TTC549 (cell line): ENCODE results near the gene GLI1.
"Not testable (repeated sequence)": the region's sequence is repeated elsewhere in the genome, so short reads cannot be mapped to it uniquely, and the experiment has no call there.

Source experiments
- FAIRE-seq: peaks from 2 replicates; lab custom pipeline; 2012; peaks lifted over from hg19 to GRCh38; lab: Jason Lieb, UNC

GLI1 gene

GRCh38 chr12:57498132-57498502 is 38.5 kb downstream of the GLI1 start:
- FAIRE-seq = no peak

- FAIRE-seq = no peak
Measured at GRCh38 chr12:57498571-57498970, 39.0 kb downstream of the GLI1 start.

DNA sequence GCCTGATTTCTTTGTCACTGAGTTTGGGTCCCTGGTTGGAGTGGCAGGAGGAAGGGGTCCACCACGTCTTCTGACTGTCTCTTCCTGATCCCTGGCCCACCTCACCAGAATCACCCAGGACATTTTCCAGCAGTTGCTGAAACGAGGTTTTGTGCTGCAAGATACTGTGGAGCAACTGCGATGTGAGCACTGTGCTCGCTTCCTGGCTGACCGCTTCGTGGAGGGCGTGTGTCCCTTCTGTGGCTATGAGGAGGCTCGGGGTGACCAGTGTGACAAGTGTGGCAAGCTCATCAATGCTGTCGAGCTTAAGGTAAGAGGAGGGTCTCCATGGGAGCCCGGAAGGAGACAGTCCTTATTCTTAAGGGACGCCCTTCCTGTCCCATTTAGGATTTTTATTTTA is 40.6 kb downstream of the GLI1 start:
- FAIRE-seq = no peak

DNA sequence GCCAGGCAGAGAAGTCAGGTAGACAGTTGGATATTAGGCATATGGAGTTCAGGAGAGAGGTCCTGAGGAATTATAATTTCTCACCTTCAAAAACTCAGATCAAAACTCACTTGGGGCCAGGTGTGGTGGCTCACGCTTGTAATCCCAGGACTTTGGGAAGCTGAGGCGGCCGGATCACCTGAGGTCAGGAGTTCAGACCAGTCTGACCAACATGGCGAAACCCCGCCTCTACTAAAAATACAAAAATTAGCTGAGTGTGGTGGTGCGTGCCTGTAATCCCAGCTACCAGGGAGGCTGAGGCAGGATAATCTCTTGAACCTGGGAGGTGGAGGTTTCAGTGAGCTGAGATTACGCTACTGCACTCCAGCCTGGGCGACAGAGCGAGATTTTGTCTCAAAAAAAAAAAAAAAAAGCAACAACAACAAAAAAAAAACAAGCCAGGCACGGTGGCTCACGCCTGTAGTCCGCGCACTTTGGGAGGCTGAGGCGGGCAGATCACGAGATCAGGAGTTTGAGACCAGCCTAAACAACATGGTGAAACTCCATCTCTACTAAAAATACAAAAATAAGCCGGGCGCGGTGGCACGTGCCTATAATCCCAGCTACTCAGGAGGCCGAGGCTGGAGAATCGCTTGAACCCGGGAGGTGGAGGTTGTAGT is 42.9 kb downstream of the GLI1 start:
- not testable (repeated sequence) for FAIRE-seq

- FAIRE-seq = not testable (repeated sequence)
Measured at GRCh38 chr12:57506541-57506940, 47.0 kb downstream of the GLI1 start.

DNA sequence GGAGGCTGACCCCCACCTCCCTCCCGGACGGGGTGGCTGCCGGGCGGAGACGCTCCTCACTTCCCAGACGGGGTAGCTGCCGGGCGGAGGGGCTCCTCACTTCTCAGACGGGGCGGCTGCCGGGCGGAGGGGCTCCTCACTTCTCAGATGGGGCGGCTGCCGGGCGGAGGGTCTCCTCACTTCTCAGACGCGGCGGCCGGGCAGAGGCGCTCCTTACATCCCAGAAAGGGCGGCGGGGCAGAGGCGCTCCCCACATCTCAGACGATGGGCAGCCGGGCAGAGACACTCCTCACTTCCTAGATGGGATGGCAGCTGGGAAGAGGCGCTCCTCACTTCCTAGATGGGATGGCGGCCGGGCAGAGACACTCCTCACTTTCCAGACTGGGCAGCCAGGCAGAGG is 48.2 kb downstream of the GLI1 start:
- FAIRE-seq = not testable (repeated sequence)

DNA sequence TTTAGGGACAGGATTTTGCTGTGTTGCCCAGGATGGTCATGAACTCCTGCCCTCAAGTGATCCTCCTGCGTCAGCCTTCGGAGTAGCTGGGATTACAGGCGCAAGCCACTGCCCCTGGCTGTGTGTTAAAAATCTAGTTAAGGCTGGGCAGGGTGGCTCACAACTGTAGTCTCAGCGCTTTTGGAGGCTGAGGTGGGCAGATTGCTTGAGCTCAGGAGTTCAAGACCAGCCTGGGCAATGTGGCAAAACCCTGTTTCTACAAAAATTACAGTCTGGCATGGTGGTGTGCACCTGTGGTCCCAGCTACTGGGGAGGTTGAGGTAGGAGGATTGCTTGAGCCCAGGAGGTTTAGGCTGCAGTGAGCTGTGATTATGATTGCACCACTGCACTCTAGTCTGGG is 51.6 kb downstream of the GLI1 start:
- FAIRE-seq = no peak

DNA sequence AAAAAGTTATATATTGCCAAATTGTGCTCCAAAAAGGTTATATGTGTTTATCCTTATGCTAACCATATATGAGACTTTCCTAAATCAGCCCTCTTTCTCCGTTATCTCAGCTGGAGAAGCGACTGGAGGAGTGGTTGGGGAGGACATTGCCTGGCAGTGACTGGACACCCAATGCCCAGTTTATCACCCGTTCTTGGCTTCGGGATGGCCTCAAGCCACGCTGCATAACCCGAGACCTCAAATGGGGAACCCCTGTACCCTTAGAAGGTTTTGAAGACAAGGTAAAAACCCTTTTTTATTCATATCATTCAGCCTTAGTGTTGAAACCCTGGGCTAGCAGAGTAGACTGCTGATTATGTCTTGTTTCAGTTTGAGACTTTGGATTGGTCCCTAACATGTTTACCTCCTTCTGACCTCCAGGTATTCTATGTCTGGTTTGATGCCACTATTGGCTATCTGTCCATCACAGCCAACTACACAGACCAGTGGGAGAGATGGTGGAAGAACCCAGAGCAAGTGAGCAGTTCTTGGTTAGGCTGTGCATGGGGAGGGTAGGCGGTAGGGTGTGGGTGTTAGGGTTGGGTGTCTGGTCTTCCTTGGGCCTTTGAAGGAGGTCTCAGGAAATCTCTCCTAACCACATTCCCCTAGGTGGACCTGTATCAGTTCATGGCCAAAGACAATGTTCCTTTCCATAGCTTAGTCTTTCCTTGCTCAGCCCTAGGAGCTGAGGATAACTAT is 52.2 kb downstream of the GLI1 start:
- no peak for FAIRE-seq

DNA sequence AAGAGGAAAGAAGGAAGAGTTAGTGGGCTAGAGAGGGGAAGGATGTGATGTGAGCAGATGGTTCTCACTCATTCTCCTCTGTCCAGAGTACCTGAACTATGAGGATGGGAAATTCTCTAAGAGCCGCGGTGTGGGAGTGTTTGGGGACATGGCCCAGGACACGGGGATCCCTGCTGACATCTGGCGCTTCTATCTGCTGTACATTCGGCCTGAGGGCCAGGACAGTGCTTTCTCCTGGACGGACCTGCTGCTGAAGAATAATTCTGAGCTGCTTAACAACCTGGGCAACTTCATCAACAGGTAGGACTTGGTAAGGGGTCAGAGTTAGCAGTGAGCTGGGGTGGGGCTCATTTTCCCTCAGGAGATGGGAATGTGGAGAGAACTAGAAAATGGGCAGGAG is 53.1 kb downstream of the GLI1 start:
- no peak for FAIRE-seq

- no peak for FAIRE-seq
Measured at GRCh38 chr12:57513266-57513665, 53.7 kb downstream of the GLI1 start.

DNA sequence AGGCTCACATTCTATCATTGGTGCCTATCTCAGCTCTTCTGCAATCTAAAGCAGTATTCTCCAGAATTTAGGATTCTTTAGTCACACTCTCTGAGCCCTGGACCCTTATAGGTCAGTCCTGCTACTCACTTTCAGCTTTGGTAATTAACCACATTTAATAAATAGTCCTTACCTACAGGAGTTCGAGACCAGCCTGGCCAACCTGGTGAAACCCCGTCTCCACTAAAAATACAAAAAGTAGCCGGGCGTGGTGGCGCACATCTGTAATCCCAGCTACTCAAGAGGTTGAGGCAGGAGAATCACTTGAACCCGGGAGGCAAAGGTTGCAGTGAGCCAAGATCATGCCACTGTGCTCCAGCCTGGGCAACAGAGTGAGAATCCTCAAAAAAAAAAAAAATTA is 54.1 kb downstream of the GLI1 start:
- not testable (repeated sequence) for FAIRE-seq

DNA sequence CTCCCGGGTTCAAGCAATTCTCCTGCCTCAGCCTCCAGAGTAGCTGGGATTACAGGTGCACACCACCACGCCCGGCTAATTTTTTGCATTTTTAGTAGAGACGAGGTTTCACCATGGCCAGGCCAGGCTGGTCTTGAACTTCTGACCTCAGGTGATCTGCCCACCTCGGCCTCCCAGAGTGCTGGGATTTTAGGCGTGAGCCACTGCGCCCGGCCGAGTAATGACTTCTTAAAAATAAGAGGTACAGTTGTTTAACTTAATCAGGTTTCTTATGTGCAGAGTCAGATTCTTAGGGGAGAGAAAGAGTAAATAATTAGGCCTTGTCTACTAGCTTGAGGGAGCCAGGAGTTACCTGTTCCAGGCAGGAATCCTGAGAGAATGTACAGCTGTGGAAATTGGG is 54.7 kb downstream of the GLI1 start:
- not testable (repeated sequence) for FAIRE-seq

DNA sequence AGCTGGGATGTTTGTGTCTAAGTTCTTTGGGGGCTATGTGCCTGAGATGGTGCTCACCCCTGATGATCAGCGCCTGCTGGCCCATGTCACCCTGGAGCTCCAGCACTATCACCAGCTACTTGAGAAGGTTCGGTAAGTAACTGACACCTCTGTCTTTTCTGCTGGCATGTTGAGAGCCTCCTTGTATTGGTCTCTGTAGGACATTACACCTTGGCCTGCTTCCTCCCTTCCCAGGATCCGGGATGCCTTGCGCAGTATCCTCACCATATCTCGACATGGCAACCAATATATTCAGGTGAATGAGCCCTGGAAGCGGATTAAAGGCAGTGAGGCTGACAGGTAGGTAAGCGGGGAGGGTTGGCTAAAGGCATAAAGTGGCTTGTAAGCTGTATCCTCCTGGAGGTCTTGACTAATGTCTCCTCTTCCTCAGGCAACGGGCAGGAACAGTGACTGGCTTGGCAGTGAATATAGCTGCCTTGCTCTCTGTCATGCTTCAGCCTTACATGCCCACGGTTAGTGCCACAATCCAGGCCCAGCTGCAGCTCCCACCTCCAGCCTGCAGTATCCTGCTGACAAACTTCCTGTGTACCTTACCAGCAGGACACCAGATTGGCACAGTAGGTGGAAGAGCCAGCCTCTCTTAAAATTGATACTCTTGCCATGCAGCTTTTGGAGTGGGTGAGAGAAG is 55.3 kb downstream of the GLI1 start:
- no peak for FAIRE-seq

DNA sequence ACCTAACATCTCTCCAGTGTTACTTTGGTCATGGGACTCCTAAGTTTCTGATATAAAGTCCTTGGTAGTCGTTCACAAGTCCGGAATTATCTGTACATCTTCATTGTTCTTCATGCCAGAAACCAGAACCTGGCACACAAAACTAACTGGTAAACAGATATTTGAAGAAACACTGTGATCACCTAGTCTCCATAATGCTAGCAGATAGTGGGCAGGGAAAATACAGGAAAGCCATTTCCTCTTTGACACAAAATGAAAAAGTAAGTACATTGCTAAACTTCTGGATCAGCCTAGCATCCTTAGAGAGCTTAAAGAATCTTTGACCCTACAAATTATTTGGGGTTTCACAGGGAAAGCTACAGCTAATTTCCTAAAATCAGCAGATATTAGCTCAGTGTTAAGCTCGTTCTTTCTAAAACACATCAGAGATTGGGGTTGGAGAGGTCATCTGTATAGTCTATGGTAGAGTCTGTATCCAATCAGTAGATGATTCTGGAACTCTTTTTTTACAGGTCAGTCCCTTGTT is 55.9 kb downstream of the GLI1 start:
- FAIRE-seq = no peak

DNA sequence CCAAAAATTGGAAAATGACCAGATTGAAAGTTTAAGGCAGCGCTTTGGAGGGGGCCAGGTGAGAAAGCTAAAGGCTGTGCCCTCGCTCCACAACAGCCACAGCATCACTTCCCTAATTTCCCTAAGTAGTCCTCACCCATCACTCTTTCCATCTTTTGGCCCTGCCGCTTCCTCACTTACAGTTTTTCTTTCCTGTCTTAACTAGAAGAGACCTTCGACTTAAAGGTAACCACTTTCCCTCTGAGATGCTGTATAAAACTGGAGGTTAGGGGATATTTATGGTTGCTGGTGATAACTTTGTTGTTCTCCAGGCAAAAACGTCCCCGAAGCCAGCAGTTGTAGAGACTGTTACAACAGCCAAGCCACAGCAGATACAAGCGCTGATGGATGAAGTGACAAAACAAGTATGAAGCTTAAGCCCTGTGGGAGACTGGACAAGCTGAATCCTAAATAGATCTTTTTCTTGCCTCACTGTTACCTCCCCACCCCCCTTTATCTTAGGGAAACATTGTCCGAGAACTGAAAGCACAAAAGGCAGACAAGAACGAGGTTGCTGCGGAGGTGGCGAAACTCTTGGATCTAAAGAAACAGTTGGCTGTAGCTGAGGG is 56.5 kb downstream of the GLI1 start:
- FAIRE-seq = no peak

DNA sequence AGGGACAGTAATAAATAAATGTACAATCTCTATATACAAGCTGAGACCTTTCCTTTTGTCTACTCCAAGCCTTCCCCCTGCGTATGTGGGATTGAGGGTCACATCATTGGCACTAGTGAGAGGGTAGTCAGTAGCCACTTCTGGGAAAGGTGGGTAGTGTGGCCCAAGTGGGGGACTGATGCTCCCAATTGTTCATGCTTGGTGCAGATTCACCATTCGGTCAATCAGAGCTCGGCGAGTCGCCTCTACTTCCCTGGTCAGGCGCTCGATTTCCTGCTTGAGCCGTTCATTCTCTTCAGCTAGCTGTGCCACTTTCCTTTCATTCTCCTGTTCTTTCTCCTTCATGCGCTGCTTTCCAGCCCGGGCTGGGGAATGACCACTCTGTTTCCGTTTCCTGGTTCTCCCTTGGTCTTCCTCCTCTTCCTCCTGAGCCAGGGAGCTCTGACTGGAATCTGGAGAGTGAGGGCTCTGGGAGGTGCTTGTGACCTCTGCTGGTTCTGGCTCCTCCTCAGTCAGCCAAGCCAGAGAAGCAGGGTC is 57.1 kb downstream of the GLI1 start:
- FAIRE-seq = no peak

DNA sequence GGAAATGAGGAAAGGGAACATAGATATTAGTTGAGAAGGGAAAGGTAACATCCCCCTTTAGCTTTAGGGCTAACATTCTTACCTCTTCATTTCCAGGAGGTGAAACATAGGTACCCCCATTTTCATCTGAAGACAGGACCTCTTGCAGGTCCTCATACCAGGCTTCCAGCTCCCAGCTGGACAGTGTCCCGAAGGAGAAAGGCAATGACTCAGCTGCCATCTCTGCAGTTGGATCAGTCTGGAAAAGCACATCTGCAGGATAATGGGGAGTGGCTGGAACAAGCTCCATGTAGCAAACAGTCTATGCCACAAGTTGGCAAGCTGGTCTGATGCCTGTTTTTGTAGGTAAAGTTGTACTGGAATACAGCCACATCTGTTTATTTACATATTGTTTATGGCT is 57.6 kb downstream of the GLI1 start:
- FAIRE-seq = no peak

- not testable (repeated sequence) for FAIRE-seq
Measured at GRCh38 chr12:57517718-57518117, 58.1 kb downstream of the GLI1 start.

GRCh38 chr12:57518176-57518919 is 58.8 kb downstream of the GLI1 start:
- no peak for FAIRE-seq

- FAIRE-seq = no peak
Measured at GRCh38 chr12:57518920-57519795, 59.6 kb downstream of the GLI1 start.

DNA sequence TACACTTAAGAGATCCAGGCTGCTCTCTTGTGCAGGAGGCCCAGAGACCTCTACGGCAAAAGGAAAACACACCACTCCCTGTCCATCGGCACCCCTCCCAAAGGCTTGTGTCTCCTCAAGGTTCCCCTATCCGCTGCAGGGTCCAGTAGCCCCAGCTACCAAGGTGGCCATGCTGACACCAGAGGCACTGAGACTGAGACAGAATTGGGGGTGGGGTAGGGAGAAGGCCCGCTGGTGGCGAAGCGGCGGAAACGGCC is 60.1 kb downstream of the GLI1 start:
- no peak for FAIRE-seq
